A549 (cell line): ENCODE measurements around the gene TASOR2. TPM values are rescaled to one million over a fixed set of nuclear protein-coding genes. Genes with fewer than 3 reads are reported as not detected.
A peak's percentile ranks its signal among the peaks of the same experiment; 100 is the strongest.

Source experiments
- ATAC-seq, 2 experiments: fragments of 200-7000 bp in 1 of 2; fragments of >200 bp in 1 of 2; cut with Nextera tagmentation in 1 of 2; cut with Tn5 transposase in 1 of 2; 3 replicates each; pipeline versions ENCODE4 v1.8.0 to v1.9.1; 2018 to 2020; ENCODE audit warnings: mild to moderate bottlenecking in 1 of 2, moderate library complexity in 1 of 2
- CTCF ChIA-PET: fragments of 300-600 bp; sonication (Branson Sonifier 250); formaldehyde crosslinking; extraction: SDS; loops from one replicate; lab custom pipeline; 2021; ENCODE audit warnings: antibody characterized with exemption, inconsistent platforms; lab: Yijun Ruan, JAX
- POLR2A ChIA-PET: fragments of 350-600 bp; formaldehyde crosslinking; extraction: SDS; loops from one replicate; lab custom pipeline; 2021; ENCODE audit warnings: antibody characterized with exemption, inconsistent platforms; lab: Yijun Ruan, JAX
- DNase-seq, 2 experiments: peaks; one replicate each; pipeline versions ENCODE4 v3.0.0 to v3.0.0-alpha.2; 2011 to 2016; ENCODE audit warnings: low read depth in 1 of 2, low spot score in 1 of 2
- FAIRE-seq: peaks from 2 replicates; lab custom pipeline; 2011; peaks lifted over from hg19 to GRCh38; lab: Jason Lieb, UNC
- H3K27ac ChIP-seq, 2 experiments: fragments of >200 bp; sonication (Bioruptor Twin); formaldehyde crosslinking; 3 replicates each; pipeline ENCODE4 v1.5.1; 2016 to 2017
- H3K4me1 ChIP-seq: fragments of >200 bp; sonication (Bioruptor Twin); formaldehyde crosslinking; 3 replicates; pipeline ENCODE4 v1.6.1; 2016
- H3K4me2 ChIP-seq: fragments of >200 bp; sonication (Bioruptor Twin); formaldehyde crosslinking; 3 replicates; pipeline ENCODE4 v1.6.1; 2016
- H3K4me3 ChIP-seq: fragments of >200 bp; sonication (Bioruptor Twin); formaldehyde crosslinking; 3 replicates; pipeline ENCODE4 v1.5.1; 2016
- H3K9me3 ChIP-seq: fragments of >200 bp; sonication (Bioruptor Twin); formaldehyde crosslinking; 3 replicates; pipeline ENCODE4 v1.6.1; 2016
- BHLHE40 ChIP-seq: IDR thresholded peaks from 2 replicates; pipeline ENCODE4 v1.6.1; 2012; ENCODE audit warnings: low read depth, low read length, inconsistent platforms
- EHF ChIP-seq: fragments of 250-450 bp; sonication (Bioruptor Pico); IDR thresholded peaks from 2 replicates; pipeline ENCODE4 v1.5.0; 2020; ENCODE audit warnings: mild to moderate bottlenecking
- EHMT2 ChIP-seq: fragments of 200-600 bp; sonication (generic); IDR thresholded peaks from 2 replicates; pipeline ENCODE4 v1.6.1; 2016; ENCODE audit warnings: antibody characterized with exemption, low read depth, mild to moderate bottlenecking, moderate library complexity
- FOSB ChIP-seq: fragments of 250-450 bp; sonication (Bioruptor Pico); IDR thresholded peaks from 2 replicates; pipeline ENCODE4 v1.5.0; 2020; ENCODE audit warnings: mild to moderate bottlenecking, moderate library complexity
- FOXS1 ChIP-seq: fragments of 250-450 bp; sonication (Bioruptor Pico); IDR thresholded peaks from 2 replicates; pipeline ENCODE4 v1.5.0; 2020; ENCODE audit warnings: mild to moderate bottlenecking, moderate library complexity
- GATA3 ChIP-seq: IDR thresholded peaks from 2 replicates; pipeline ENCODE4 v1.6.1; 2012; ENCODE audit warnings: borderline replicate concordance
- HES2 ChIP-seq: fragments of >200 bp; sonication (Bioruptor Twin); formaldehyde crosslinking; IDR thresholded peaks from 2 replicates; pipeline ENCODE4 v1.6.1; 2016
- HOXA7 ChIP-seq: fragments of 250-450 bp; sonication (Bioruptor Pico); IDR thresholded peaks from 2 replicates; pipeline ENCODE4 v1.5.0; 2020; ENCODE audit warnings: mild to moderate bottlenecking, moderate library complexity
- HOXB13 ChIP-seq: fragments of 250-450 bp; sonication (Bioruptor Pico); IDR thresholded peaks from 2 replicates; pipeline ENCODE4 v1.5.0; 2020; ENCODE audit warnings: low read depth, mild to moderate bottlenecking, moderate library complexity
- JUN ChIP-seq, 2 experiments: fragments of >200 bp; sonication (Bioruptor Twin); formaldehyde crosslinking; IDR thresholded peaks; 2 replicates in 1 of 2; 3 replicates in 1 of 2; pipeline ENCODE4 v1.6.1; 2016 to 2017
- KDM5A ChIP-seq: fragments of 200-600 bp; sonication (generic); IDR thresholded peaks from 2 replicates; pipeline ENCODE4 v1.6.1; 2016; ENCODE audit warnings: antibody characterized with exemption, mild to moderate bottlenecking
- NFE2L2 ChIP-seq: fragments of 150-350 bp; conservative IDR thresholded peaks from 2 replicates; pipeline ENCODE4 v1.6.1; 2014; ENCODE audit warnings: low read length
- NR3C1 ChIP-seq: fragments of >200 bp; sonication (Bioruptor Twin); formaldehyde crosslinking; IDR thresholded peaks from 3 replicates; pipeline ENCODE4 v1.6.1; 2017
- POLR2A ChIP-seq: IDR thresholded peaks from 2 replicates; pipeline ENCODE4 v1.6.1; 2012; ENCODE audit warnings: mild to moderate bottlenecking, low read length
- RCOR1 ChIP-seq: fragments of 150-350 bp; IDR thresholded peaks from 2 replicates; pipeline ENCODE4 v1.6.1; 2014; ENCODE audit warnings: antibody characterized with exemption, low read length, low read depth
- SREBF2 ChIP-seq: fragments of 450-650 bp; IDR thresholded peaks from 2 replicates; pipeline ENCODE4 v1.6.1; 2014; ENCODE audit warnings: mild to moderate bottlenecking, moderate library complexity
- ZFP36 ChIP-seq: fragments of 450-650 bp; IDR thresholded peaks from 2 replicates; pipeline ENCODE4 v1.6.1; 2014; ENCODE audit warnings: borderline replicate concordance; ENCODE audit not compliant: partially characterized antibody
- ZNF302 ChIP-seq: fragments of 250-450 bp; sonication (Bioruptor Pico); IDR thresholded peaks from 2 replicates; pipeline ENCODE4 v1.9.0; 2021; ENCODE audit warnings: inconsistent platforms, mild to moderate bottlenecking, moderate library complexity
- WGBS: methylation state at CpG from one replicate; pipeline ENCODE4 v1.1.6; 2017; ENCODE audit errors: missing lambda C conversion rate; 5-methylcytosine and 5-hydroxymethylcytosine counted together
- polyA plus RNA-seq, 4 experiments: library from polyadenylated mRNA; depleted of rRNA in 3 of 4; stranded (reverse); fragments of >200 nt; fragmentation: RNase III in 1 of 4; extraction: RNeasy Plus Mini Kit Qiagen cat#74134 plus additional on column Dnase treatment in 1 of 4; gene quantifications; 2 replicates in 3 of 4; 3 replicates in 1 of 4; pipeline ENCODE4 v1.2.3, GENCODE V29; 2011 to 2017
- TF ChIP-seq, protein P1 (sequence below): fragments of >200 bp; sonication (Bioruptor Twin); formaldehyde crosslinking; IDR thresholded peaks from 3 replicates; pipeline ENCODE4 v1.6.1; 2016
- TF ChIP-seq, protein P2 (sequence below): fragments of 150-350 bp; IDR thresholded peaks from 2 replicates; pipeline ENCODE4 v1.6.1; 2014; ENCODE audit warnings: low read depth, mild to moderate bottlenecking, low read length
- TF ChIP-seq, protein P3 (sequence below): IDR thresholded peaks from 2 replicates; pipeline ENCODE4 v1.6.1; 2012
- TF ChIP-seq, protein P4 (sequence below): fragments of 250-450 bp; sonication (Bioruptor Pico); IDR thresholded peaks from 2 replicates; pipeline ENCODE4 v1.5.0; 2020; ENCODE audit warnings: low read depth, mild to moderate bottlenecking, moderate library complexity
- TF ChIP-seq, protein P5 (sequence below): fragments of 200-600 bp; sonication (generic); IDR thresholded peaks from 2 replicates; pipeline ENCODE4 v1.6.1; 2016; ENCODE audit warnings: antibody characterized with exemption, mild to moderate bottlenecking, moderate library complexity
- TF ChIP-seq, protein P6 (sequence below): IDR thresholded peaks from 2 replicates; pipeline ENCODE4 v1.6.1; 2012; ENCODE audit warnings: low read depth, borderline replicate concordance

TASOR2 gene
- polyA plus RNA-seq, 2 of the 4 experiments (the other 2 are of a cell fraction): 27.0 to 96.7 TPM

- Histone ChIP-seq H3K4me3 (peak overlapping the region; percentile 95), H3K4me2 (peak overlapping the region; percentile 88), H3K27ac (peak overlapping the region; percentile 94 to 95; a peak in 5 of 6 replicates), H3K9me3 (peaks cover 4% of the 10 kb centered on the region; the same call in 1 of the 3 replicates), H3K4me1 (peaks cover 19% of the 10 kb centered on the region; the same call in 2 of the 3 replicates)
- 11% methylated on average over 10 of the region's 10 CpGs for WGBS
- no peak for ATAC-seq
- TF ChIP-seq, protein P1, sequence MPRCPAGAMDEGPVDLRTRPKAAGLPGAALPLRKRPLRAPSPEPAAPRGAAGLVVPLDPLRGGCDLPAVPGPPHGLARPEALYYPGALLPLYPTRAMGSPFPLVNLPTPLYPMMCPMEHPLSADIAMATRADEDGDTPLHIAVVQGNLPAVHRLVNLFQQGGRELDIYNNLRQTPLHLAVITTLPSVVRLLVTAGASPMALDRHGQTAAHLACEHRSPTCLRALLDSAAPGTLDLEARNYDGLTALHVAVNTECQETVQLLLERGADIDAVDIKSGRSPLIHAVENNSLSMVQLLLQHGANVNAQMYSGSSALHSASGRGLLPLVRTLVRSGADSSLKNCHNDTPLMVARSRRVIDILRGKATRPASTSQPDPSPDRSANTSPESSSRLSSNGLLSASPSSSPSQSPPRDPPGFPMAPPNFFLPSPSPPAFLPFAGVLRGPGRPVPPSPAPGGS: no peak
- no peak for TF ChIP-seq FOSB (CRISPR knock-in tag)
- TF ChIP-seq, protein P2, sequence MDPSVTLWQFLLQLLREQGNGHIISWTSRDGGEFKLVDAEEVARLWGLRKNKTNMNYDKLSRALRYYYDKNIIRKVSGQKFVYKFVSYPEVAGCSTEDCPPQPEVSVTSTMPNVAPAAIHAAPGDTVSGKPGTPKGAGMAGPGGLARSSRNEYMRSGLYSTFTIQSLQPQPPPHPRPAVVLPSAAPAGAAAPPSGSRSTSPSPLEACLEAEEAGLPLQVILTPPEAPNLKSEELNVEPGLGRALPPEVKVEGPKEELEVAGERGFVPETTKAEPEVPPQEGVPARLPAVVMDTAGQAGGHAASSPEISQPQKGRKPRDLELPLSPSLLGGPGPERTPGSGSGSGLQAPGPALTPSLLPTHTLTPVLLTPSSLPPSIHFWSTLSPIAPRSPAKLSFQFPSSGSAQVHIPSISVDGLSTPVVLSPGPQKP: no peak
- TF ChIP-seq, protein P3, sequence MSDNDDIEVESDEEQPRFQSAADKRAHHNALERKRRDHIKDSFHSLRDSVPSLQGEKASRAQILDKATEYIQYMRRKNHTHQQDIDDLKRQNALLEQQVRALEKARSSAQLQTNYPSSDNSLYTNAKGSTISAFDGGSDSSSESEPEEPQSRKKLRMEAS: no peak
- TF ChIP-seq HES2: no peak
- TF ChIP-seq ZFP36: no peak
- TF ChIP-seq, protein P4, sequence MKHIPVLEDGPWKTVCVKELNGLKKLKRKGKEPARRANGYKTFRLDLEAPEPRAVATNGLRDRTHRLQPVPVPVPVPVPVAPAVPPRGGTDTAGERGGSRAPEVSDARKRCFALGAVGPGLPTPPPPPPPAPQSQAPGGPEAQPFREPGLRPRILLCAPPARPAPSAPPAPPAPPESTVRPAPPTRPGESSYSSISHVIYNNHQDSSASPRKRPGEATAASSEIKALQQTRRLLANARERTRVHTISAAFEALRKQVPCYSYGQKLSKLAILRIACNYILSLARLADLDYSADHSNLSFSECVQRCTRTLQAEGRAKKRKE (CRISPR knock-in tag): no peak
- TF ChIP-seq GATA3: no peak
- TF ChIP-seq, protein P5, sequence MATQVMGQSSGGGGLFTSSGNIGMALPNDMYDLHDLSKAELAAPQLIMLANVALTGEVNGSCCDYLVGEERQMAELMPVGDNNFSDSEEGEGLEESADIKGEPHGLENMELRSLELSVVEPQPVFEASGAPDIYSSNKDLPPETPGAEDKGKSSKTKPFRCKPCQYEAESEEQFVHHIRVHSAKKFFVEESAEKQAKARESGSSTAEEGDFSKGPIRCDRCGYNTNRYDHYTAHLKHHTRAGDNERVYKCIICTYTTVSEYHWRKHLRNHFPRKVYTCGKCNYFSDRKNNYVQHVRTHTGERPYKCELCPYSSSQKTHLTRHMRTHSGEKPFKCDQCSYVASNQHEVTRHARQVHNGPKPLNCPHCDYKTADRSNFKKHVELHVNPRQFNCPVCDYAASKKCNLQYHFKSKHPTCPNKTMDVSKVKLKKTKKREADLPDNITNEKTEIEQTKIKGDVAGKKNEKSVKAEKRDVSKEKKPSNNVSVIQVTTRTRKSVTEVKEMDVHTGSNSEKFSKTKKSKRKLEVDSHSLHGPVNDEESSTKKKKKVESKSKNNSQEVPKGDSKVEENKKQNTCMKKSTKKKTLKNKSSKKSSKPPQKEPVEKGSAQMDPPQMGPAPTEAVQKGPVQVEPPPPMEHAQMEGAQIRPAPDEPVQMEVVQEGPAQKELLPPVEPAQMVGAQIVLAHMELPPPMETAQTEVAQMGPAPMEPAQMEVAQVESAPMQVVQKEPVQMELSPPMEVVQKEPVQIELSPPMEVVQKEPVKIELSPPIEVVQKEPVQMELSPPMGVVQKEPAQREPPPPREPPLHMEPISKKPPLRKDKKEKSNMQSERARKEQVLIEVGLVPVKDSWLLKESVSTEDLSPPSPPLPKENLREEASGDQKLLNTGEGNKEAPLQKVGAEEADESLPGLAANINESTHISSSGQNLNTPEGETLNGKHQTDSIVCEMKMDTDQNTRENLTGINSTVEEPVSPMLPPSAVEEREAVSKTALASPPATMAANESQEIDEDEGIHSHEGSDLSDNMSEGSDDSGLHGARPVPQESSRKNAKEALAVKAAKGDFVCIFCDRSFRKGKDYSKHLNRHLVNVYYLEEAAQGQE: no peak
- TF ChIP-seq RCOR1: no peak
- TF ChIP-seq ZNF302 (CRISPR knock-in tag): no peak
- TF ChIP-seq EHMT2: no peak
- no peak for DNase-seq
- FAIRE-seq: no peak
- ChIA-PET CTCF (no interaction called here), POLR2A (no interaction called here)
These were observed 1.2 kb downstream of the TASOR2 start for GRCh38 chr10:5685764-5686240.

- TF ChIP-seq, protein P2: no peak
- TF ChIP-seq ZNF302 (CRISPR knock-in tag): no peak
- TF ChIP-seq EHF (CRISPR knock-in tag): no peak
- TF ChIP-seq, protein P6, sequence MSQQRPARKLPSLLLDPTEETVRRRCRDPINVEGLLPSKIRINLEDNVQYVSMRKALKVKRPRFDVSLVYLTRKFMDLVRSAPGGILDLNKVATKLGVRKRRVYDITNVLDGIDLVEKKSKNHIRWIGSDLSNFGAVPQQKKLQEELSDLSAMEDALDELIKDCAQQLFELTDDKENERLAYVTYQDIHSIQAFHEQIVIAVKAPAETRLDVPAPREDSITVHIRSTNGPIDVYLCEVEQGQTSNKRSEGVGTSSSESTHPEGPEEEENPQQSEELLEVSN: no peak
- no peak for TF ChIP-seq KDM5A
- TF ChIP-seq HOXB13 (CRISPR knock-in tag): no peak
- no peak for TF ChIP-seq FOXS1
- TF ChIP-seq NFE2L2: no peak
- TF ChIP-seq SREBF2: no peak
- TF ChIP-seq, protein P3: no peak
- TF ChIP-seq, protein P4 (CRISPR knock-in tag): no peak
- no peak for TF ChIP-seq JUN (IDR thresholded peaks at IDR 0.05)
- no peak for TF ChIP-seq POLR2A
- TF ChIP-seq HOXA7: no peak
- TF ChIP-seq EHMT2: no peak
- no peak for TF ChIP-seq NR3C1
- TF ChIP-seq BHLHE40: no peak
- no peak for FAIRE-seq
- POLR2A ChIA-PET: interaction anchor here (0.7 kb wide), 1 partner anchor 147 kb away, joined by 8 read pairs; no protein-coding TSS in a partner anchor
- DNase-seq: no peak
- no peak overlapping the region for H3K4me3 ChIP-seq
- CTCF ChIA-PET: interaction anchor here (1.2 to 1.9 kb wide), 4 partner anchors 13 to 131 kb away, joined by 3 to 5 read pairs (median 4); no protein-coding TSS in a partner anchor
- peaks cover 4% of the 10 kb centered on the region; the same call in 1 of the 3 replicates for H3K9me3 ChIP-seq
- H3K27ac ChIP-seq: no peak overlapping the region
- 99% methylated on average over 3 of the region's 3 CpGs for whole genome bisulfite sequencing
- H3K4me1 ChIP-seq: peaks cover 35% of the 10 kb centered on the region; the same call in 2 of the 3 replicates
- no peak overlapping the region for H3K4me2 ChIP-seq
- no peak for ATAC-seq
These were observed 3.9 kb downstream of the TASOR2 start for GRCh38 chr10:5688587-5688986.
